ENCODE results near the gene BACE1-AS.

BACE1-AS gene

GRCh38 chr11:117327567-117328374 is 36.6 kb downstream of the BACE1-AS start, which contains the start of gene CEP164:
TSS of gene CEP164 (plus strand) at chr11:117327854. CDS start at chr11:117338587, 10,733 bp downstream.
- H3K36me3 Mint-ChIP-seq (ENCODE audit: low read depth) = no peaks in the 10 kb centered on the region
- H3K27ac Mint-ChIP-seq = peak within 1 kb of the TSS; percentile 74
- peaks cover 5% of the 10 kb centered on the region for H3K4me1 Mint-ChIP-seq (ENCODE audit: low read depth)
- peaks cover 5% of the 10 kb centered on the region for H3K27me3 Mint-ChIP-seq (ENCODE audit: low read depth)
- no peaks in the 10 kb centered on the region for H3K9me3 Mint-ChIP-seq
- H3K4me3 Mint-ChIP-seq = peak within 1 kb of the TSS; percentile 69

- Mint-ChIP-seq H3K27me3 (ENCODE audit: low read depth) (no peaks in the 10 kb centered on the region), H3K4me3 (no peak overlapping the region), H3K9me3 (no peaks in the 10 kb centered on the region), H3K4me1 (ENCODE audit: low read depth) (peaks cover 5% of the 10 kb centered on the region), H3K36me3 (ENCODE audit: low read depth) (no peaks in the 10 kb centered on the region), H3K27ac (no peak overlapping the region)
These were observed 37.3 kb downstream of the BACE1-AS start for GRCh38 chr11:117328375-117329010.

- H3K4me1 Mint-ChIP-seq (ENCODE audit: low read depth) = peaks cover 3% of the 10 kb centered on the region
- no peak overlapping the region for H3K27ac Mint-ChIP-seq
- H3K9me3 Mint-ChIP-seq = no peaks in the 10 kb centered on the region
- no peaks in the 10 kb centered on the region for H3K27me3 Mint-ChIP-seq (ENCODE audit: low read depth)
- H3K36me3 Mint-ChIP-seq (ENCODE audit: low read depth) = no peaks in the 10 kb centered on the region
- no peak overlapping the region for H3K4me3 Mint-ChIP-seq
These were observed 41.7 kb downstream of the BACE1-AS start for GRCh38 chr11:117332843-117333242.

- no peak overlapping the region for H3K4me3 Mint-ChIP-seq
- no peaks in the 10 kb centered on the region for H3K27me3 Mint-ChIP-seq (ENCODE audit: low read depth)
- peaks cover 3% of the 10 kb centered on the region for H3K4me1 Mint-ChIP-seq (ENCODE audit: low read depth)
- no peaks in the 10 kb centered on the region for H3K9me3 Mint-ChIP-seq
- no peak overlapping the region for H3K27ac Mint-ChIP-seq
- H3K36me3 Mint-ChIP-seq (ENCODE audit: low read depth) = peaks cover 2% of the 10 kb centered on the region
These were observed 42.8 kb downstream of the BACE1-AS start for GRCh38 chr11:117333917-117334316.

- Mint-ChIP-seq H3K27me3 (ENCODE audit: low read depth) (no peaks in the 10 kb centered on the region), H3K27ac (no peak overlapping the region), H3K36me3 (ENCODE audit: low read depth) (peaks cover 5% of the 10 kb centered on the region), H3K4me1 (ENCODE audit: low read depth) (peaks cover 2% of the 10 kb centered on the region), H3K9me3 (no peaks in the 10 kb centered on the region), H3K4me3 (no peak overlapping the region)
These were observed 43.8 kb downstream of the BACE1-AS start for GRCh38 chr11:117334896-117335295.

GRCh38 chr11:117335399-117335798 is 44.3 kb downstream of the BACE1-AS start:
- Mint-ChIP-seq H3K27me3 (ENCODE audit: low read depth) (no peaks in the 10 kb centered on the region), H3K4me1 (ENCODE audit: low read depth) (no peaks in the 10 kb centered on the region), H3K36me3 (ENCODE audit: low read depth) (peaks cover 5% of the 10 kb centered on the region), H3K4me3 (no peak overlapping the region), H3K9me3 (no peaks in the 10 kb centered on the region), H3K27ac (no peak overlapping the region)

- Mint-ChIP-seq H3K9me3 (no peaks in the 10 kb centered on the region), H3K27ac (no peak overlapping the region), H3K27me3 (ENCODE audit: low read depth) (no peaks in the 10 kb centered on the region), H3K4me1 (ENCODE audit: low read depth) (no peaks in the 10 kb centered on the region), H3K36me3 (ENCODE audit: low read depth) (peaks cover 6% of the 10 kb centered on the region), H3K4me3 (no peak overlapping the region)
These were observed 45.9 kb downstream of the BACE1-AS start for GRCh38 chr11:117337076-117337475.

All from T-helper 1 cell treated with Interleukin-12 subunit alpha and Interleukin-12 subunit beta and Interleukin-4 antibody, amounts not matched to agents 30 μg/mL and 1 μg/mL, for 36 hours (primary cell).